ENCODE data around the gene MOGAT1. TPM values are rescaled to one million over a fixed set of nuclear protein-coding genes. Genes with fewer than 3 reads are reported as not detected.

MOGAT1 gene
- total and polyA plus RNA-seq, 2 of the 13 experiments (the other 11 are each of a cell fraction or from before 2014, with no cell fraction given), result 0.98 to 4.3 TPM

- no peak for TF ChIP-seq ZNF780A (CRISPR knock-in tag; IDR thresholded peaks at IDR 0.05)
- no peak; the same call in none of the 2 replicates for TF ChIP-seq NFIC (IDR thresholded peaks at IDR 0.05; ENCODE audit: low read length)
- 0 out of 2 replicates have a peak, but pooled peaks have one; percentile 61 for TF ChIP-seq STAT5B (CRISPR knock-in tag; IDR thresholded peaks at IDR 0.05)
- TF ChIP-seq E2F1 (CRISPR knock-in tag; IDR thresholded peaks at IDR 0.05), result peak; percentile 20; the same call in 1 of the 2 replicates
- peak; percentile 74; the same call in 1 of the 2 replicates for TF ChIP-seq SMAD3 (CRISPR knock-in tag; IDR thresholded peaks at IDR 0.05)
- TF ChIP-seq ZNF17 (CRISPR knock-in tag; IDR thresholded peaks at IDR 0.05), result no peak
- TF ChIP-seq, protein P1, sequence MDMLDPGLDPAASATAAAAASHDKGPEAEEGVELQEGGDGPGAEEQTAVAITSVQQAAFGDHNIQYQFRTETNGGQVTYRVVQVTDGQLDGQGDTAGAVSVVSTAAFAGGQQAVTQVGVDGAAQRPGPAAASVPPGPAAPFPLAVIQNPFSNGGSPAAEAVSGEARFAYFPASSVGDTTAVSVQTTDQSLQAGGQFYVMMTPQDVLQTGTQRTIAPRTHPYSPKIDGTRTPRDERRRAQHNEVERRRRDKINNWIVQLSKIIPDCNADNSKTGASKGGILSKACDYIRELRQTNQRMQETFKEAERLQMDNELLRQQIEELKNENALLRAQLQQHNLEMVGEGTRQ (IDR thresholded peaks at IDR 0.05; ENCODE audit: low read depth, low read length), result peak; percentile 90
- TF ChIP-seq, protein P1 (CRISPR knock-in tag; IDR thresholded peaks at IDR 0.05; ENCODE audit: borderline replicate concordance), result peak; percentile 91; the same call in 1 of the 2 replicates
- no peak for TF ChIP-seq TOE1 (CRISPR knock-in tag; IDR thresholded peaks at IDR 0.05)
- peak; percentile 33; the same call in 1 of the 2 replicates for TF ChIP-seq PHF8 (CRISPR knock-in tag; IDR thresholded peaks at IDR 0.05)
- peak; percentile 95 for TF ChIP-seq MEF2D (CRISPR knock-in tag; IDR thresholded peaks at IDR 0.05)
- TF ChIP-seq, protein P2, sequence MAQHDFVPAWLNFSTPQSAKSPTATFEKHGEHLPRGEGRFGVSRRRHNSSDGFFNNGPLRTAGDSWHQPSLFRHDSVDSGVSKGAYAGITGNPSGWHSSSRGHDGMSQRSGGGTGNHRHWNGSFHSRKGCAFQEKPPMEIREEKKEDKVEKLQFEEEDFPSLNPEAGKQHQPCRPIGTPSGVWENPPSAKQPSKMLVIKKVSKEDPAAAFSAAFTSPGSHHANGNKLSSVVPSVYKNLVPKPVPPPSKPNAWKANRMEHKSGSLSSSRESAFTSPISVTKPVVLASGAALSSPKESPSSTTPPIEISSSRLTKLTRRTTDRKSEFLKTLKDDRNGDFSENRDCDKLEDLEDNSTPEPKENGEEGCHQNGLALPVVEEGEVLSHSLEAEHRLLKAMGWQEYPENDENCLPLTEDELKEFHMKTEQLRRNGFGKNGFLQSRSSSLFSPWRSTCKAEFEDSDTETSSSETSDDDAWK (CRISPR knock-in tag; IDR thresholded peaks at IDR 0.05), result no peak
- TF ChIP-seq JARID2 (CRISPR knock-in tag; IDR thresholded peaks at IDR 0.05; ENCODE audit: insufficient replicate concordance), result no peak
- TF ChIP-seq ZKSCAN5 (CRISPR knock-in tag; IDR thresholded peaks at IDR 0.05), result peak; percentile 92
- TF ChIP-seq KLF15 (CRISPR knock-in tag; IDR thresholded peaks at IDR 0.05; ENCODE audit: borderline replicate concordance), result peak; percentile 55; the same call in 1 of the 2 replicates
- peak; percentile 97 for TF ChIP-seq XBP1 (CRISPR knock-in tag; IDR thresholded peaks at IDR 0.05)
- TF ChIP-seq PRMT3 (CRISPR knock-in tag; IDR thresholded peaks at IDR 0.05; ENCODE audit: borderline replicate concordance, low read depth), result no peak
- peak; percentile 78 for TF ChIP-seq TAF1 (CRISPR knock-in tag; IDR thresholded peaks at IDR 0.05)
- TF ChIP-seq ZNF883 (CRISPR knock-in tag; IDR thresholded peaks at IDR 0.05; ENCODE audit: not compliant biosample characterization), result peak; percentile 64
- TF ChIP-seq SP4 (CRISPR knock-in tag; IDR thresholded peaks at IDR 0.05), result peak; percentile 89
- no peak for TF ChIP-seq MTF2 (CRISPR knock-in tag; IDR thresholded peaks at IDR 0.05; ENCODE audit: borderline replicate concordance)
- TF ChIP-seq CBX1 (IDR thresholded peaks at IDR 0.05; ENCODE audit: low read depth), result peak; percentile 82
- 0 out of 2 replicates have a peak, but pooled peaks have one; percentile 83 for TF ChIP-seq ZNF337 (CRISPR knock-in tag; IDR thresholded peaks at IDR 0.05; ENCODE audit: borderline replicate concordance, low read depth)
- TF ChIP-seq SP2 (CRISPR knock-in tag; IDR thresholded peaks at IDR 0.05), result peak; percentile 72
- TF ChIP-seq BRCA1 (CRISPR knock-in tag; IDR thresholded peaks at IDR 0.05), result peak; percentile 96
- TF ChIP-seq BRF2 (CRISPR knock-in tag; IDR thresholded peaks at IDR 0.05), result no peak
Measured at GRCh38 chr2:222709191-222709891, 37.9 kb downstream of the MOGAT1 start (continued).

Measured in HepG2 (cell line).